ENCODE data around the gene CNIH2. TPM values are rescaled to one million over a fixed set of nuclear protein-coding genes. Genes with fewer than 3 reads are reported as not detected.

CNIH2 gene
- total RNA-seq, 1 experiment from 2014 or later: 5.8 TPM

DNA sequence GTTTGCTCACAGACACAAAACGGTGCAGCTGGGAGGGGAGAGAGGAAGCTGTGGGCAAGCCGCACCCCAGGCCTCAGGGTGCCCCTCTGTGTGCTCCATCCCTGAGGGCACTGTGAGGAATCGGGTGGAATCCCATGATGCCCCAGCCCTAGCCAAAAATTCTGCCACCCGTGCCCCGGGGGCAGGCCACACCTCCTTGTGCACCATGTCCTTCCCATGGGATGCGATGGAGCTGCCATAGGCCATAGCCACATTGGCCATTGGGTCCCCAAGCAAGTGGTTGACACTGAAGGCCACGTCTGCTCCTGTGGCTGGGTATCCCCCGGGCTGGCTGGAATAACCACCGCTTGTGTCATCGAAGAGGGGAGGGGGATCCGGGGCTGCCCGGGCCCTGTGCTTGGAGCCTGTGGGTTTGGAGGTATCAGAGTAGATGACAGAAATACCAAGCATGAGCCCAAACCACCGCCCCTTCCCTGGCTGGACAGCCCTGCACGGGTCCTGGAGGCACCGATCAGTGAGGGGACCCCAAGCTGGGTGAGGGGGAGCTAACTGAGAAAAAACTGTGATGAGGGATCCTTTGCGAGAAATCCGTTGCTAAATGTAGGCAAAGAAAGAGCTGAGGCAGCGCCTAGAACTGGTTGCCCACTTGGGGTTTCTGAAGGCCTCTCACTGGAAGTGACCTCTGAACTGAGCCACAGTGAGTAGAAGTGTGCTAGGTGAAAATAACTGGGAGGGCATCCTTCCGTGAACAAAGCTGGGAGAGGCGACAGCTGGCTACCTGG, 10.1 kb downstream of the CNIH2 start:
- peaks cover 4% of the 10 kb centered on the region; the same call in 1 of the 2 replicates for H3K4me1 ChIP-seq
- DNase-seq: no peak
- peak overlapping the region; percentile 37; the same call in 1 of the 2 replicates for H3K27ac ChIP-seq
- H3K9me3 ChIP-seq (replicated peaks): no peaks in the 10 kb centered on the region
- no peaks in the 10 kb centered on the region for H3K36me3 ChIP-seq
- H3K27me3 ChIP-seq: no peaks in the 10 kb centered on the region
- peak overlapping the region; percentile 84 for H3K4me3 ChIP-seq

GRCh38 chr11:66288671-66289547, 10.9 kb downstream of the CNIH2 start, which contains the start of gene YIF1A:
YIF1A (minus strand) TSS chr11:66289143; CDS start chr11:66288985, 158 bp downstream.
- Histone ChIP-seq H3K9me3 (replicated peaks) (no peaks in the 10 kb centered on the region), H3K4me3 (peak within 1 kb of the TSS; percentile 84), H3K27ac (peak within 1 kb of the TSS; percentile 37; the same call in 1 of the 2 replicates), H3K4me1 (peaks cover 4% of the 10 kb centered on the region; the same call in 1 of the 2 replicates), H3K36me3 (no peaks in the 10 kb centered on the region), H3K27me3 (no peaks in the 10 kb centered on the region)
- peak; percentile 98 for DNase-seq

DNA sequence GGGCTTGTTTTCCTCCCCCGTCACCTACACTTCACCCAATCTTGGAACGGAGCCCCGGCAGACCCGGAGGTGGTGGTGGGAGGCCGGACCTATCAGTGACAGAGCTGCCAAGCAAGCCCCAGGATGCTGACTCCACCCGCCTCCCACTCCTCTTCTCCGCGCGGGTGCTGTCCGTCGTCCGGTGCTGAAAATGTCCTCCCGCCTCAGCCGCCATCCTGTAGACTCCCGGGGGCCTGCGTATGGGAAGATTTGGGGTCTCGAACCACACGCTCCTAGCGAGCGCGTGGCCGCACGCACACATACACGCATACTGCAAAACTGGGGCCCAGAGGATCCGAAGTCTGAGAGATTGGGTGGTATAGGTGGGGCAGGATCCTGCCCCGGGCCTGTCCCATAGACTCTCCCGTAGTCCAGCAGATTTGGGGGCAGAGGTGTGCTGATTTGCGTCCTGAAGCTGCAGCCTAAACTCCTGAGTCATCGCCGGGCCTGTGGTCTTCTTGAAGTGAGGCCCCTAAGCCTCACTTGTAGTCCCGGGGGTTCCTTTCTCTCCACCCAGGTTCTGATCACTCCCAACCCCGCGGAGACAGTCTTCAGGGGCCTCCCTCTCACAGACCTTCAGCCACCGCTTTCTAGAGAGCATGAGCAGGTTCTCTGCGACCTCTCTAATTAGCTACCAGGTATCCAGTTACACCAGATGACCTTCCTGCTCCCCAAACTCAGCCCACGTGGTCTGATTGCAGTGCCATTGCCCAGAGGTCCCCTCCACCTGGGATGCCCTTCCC, 11.8 kb downstream of the CNIH2 start:
- H3K4me1 ChIP-seq: peaks cover 4% of the 10 kb centered on the region; the same call in 1 of the 2 replicates
- DNase-seq: peak; percentile 86 to 87
- H3K27me3 ChIP-seq: no peaks in the 10 kb centered on the region
- no peaks in the 10 kb centered on the region for H3K9me3 ChIP-seq (replicated peaks)
- H3K27ac ChIP-seq: no peak overlapping the region
- H3K4me3 ChIP-seq: peak overlapping the region; percentile 84
- H3K36me3 ChIP-seq: no peaks in the 10 kb centered on the region

DNA sequence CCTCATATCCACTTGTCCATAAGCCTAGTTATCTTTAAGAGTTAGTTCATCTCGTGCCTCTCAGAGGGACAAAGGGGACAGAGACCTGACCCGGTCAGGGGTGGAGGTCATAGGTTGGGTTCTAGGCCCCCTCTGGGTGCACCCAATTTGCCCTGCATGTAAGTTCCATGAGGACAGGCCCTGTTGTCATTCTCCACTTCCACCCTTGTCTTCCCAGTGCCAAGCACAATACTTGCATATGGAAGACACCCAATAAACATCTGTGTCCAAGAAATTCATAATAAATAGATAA, 12.3 kb downstream of the CNIH2 start:
- Histone ChIP-seq H3K36me3 (no peaks in the 10 kb centered on the region), H3K9me3 (replicated peaks) (no peaks in the 10 kb centered on the region), H3K4me3 (no peak overlapping the region; the same call in 1 of the 2 replicates), H3K27me3 (no peaks in the 10 kb centered on the region), H3K27ac (no peak overlapping the region), H3K4me1 (peaks cover 4% of the 10 kb centered on the region; the same call in 1 of the 2 replicates)
- no peak for DNase-seq

DNA sequence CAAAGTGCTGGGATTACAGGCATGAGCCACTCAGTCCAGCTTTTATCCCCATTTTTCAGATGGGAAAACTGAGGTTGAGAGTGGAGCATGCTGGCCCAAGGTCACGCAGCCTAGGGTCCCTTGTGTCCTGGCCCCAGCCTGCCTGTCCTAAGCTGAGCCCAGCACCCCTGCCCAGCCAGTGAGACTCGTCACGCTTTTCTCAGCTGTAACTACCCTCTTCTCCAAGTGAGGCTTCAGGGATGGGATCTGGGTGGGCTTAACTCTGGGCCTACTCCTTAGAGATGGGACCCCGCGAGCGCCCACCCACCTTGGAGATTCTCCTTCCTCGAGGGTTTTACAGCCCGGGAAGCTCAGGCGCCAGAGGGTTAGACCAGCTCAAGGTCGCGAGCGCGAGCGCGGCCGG, 13.3 kb downstream of the CNIH2 start:
- H3K36me3 ChIP-seq: no peaks in the 10 kb centered on the region
- no peak for DNase-seq
- H3K4me3 ChIP-seq: no peak overlapping the region
- no peaks in the 10 kb centered on the region for H3K27me3 ChIP-seq
- peaks cover 4% of the 10 kb centered on the region; the same call in 1 of the 2 replicates for H3K4me1 ChIP-seq
- no peaks in the 10 kb centered on the region for H3K9me3 ChIP-seq (replicated peaks)
- no peak overlapping the region for H3K27ac ChIP-seq

- Histone ChIP-seq H3K36me3 (no peaks in the 10 kb centered on the region), H3K4me1 (peaks cover 4% of the 10 kb centered on the region; the same call in 1 of the 2 replicates), H3K27ac (no peak within 1 kb of the TSS), H3K4me3 (no peak within 1 kb of the TSS), H3K9me3 (replicated peaks) (no peaks in the 10 kb centered on the region), H3K27me3 (no peaks in the 10 kb centered on the region)
- no peak for DNase-seq
Observed at GRCh38 chr11:66291706-66292542, 13.9 kb downstream of the CNIH2 start, which contains the start of gene TMEM151A. TMEM151A (plus strand) TSS chr11:66291894; CDS start chr11:66292014, 120 bp downstream.

- Histone ChIP-seq H3K9me3 (replicated peaks) (no peaks in the 10 kb centered on the region), H3K27me3 (no peaks in the 10 kb centered on the region), H3K4me1 (peaks cover 4% of the 10 kb centered on the region; the same call in 1 of the 2 replicates), H3K4me3 (no peak overlapping the region), H3K36me3 (no peaks in the 10 kb centered on the region), H3K27ac (no peak overlapping the region)
- DNase-seq: no peak
Observed at GRCh38 chr11:66292543-66293332, 14.8 kb downstream of the CNIH2 start.

DNA sequence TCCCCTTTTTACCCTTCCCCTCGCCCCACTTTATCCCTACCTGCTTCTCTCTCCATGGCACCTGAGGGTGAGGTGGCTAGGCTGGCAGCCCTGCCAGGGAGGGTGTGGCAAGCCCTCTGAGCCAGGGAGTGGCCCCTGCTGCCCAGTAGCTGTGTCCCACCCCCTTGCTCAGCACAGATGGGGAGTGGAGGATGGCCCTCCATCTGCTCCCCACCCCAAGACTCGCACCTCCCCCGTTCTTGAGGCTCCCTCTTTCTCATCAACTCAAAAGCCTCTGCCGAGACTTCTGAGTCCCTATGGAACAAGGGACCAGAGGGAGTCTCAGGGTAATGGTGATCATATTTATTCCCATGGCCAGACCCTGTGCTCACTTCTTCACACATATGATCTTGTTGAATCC, 15.4 kb downstream of the CNIH2 start:
- no peaks in the 10 kb centered on the region for H3K9me3 ChIP-seq (replicated peaks)
- no peaks in the 10 kb centered on the region; the same call in 1 of the 2 replicates for H3K4me1 ChIP-seq
- DNase-seq: no peak
- no peak overlapping the region for H3K4me3 ChIP-seq
- no peaks in the 10 kb centered on the region for H3K27me3 ChIP-seq
- H3K36me3 ChIP-seq: no peaks in the 10 kb centered on the region
- no peak overlapping the region for H3K27ac ChIP-seq

GRCh38 chr11:66293777-66294625, 16.0 kb downstream of the CNIH2 start:
- Histone ChIP-seq H3K27me3 (no peaks in the 10 kb centered on the region), H3K9me3 (replicated peaks) (no peaks in the 10 kb centered on the region), H3K27ac (no peak overlapping the region), H3K4me3 (no peak overlapping the region), H3K4me1 (no peaks in the 10 kb centered on the region; the same call in 1 of the 2 replicates), H3K36me3 (no peaks in the 10 kb centered on the region)
- no peak for DNase-seq

DNA sequence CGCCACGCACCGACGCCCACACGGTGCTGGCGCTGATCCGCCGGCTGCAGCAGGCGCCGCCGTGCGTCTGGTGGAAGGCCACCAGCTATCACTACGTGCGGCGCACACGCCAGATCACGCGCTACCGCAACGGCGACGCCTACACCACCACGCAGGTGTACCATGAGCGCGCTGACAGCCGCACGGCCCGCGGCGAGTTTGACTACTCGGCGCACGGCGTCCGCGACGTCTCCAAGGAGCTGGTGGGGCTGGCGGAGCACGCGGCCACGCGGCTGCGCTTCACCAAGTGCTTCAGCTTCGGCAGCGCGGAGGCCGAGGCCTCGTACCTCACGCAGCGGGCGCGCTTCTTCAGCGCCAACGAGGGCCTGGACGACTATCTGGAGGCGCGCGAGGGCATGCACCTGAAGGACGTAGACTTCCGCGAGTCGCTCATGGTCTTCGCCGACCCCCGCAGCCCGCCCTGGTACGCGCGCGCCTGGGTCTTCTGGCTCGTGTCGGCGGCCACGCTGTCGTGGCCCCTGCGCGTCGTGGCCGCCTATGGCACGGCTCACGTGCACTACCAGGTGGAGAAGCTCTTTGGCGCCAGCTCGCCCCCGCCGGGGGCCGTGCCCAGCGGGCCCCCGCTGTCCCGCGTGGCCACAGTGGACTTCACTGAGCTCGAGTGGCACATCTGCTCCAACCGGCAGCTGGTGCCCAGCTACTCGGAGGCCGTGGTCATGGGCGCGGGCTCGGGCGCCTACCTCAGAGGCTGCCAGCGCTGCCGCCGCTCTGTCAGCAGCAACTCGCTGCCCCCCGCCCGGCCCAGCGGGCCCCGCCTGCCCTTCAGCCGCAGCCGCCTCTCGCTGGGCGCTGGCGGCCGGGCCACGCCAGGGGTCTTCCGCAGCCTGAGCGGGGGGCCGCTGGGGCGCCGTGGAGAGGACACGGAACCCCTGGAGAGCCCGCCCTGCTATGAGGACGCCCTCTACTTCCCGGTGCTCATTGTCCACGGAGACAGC, 16.9 kb downstream of the CNIH2 start:
- Histone ChIP-seq H3K9me3 (replicated peaks) (no peaks in the 10 kb centered on the region), H3K36me3 (no peaks in the 10 kb centered on the region), H3K27me3 (no peaks in the 10 kb centered on the region), H3K27ac (no peak overlapping the region), H3K4me3 (no peak overlapping the region), H3K4me1 (no peaks in the 10 kb centered on the region; the same call in 1 of the 2 replicates)
- DNase-seq: no peak

- Histone ChIP-seq H3K9me3 (replicated peaks) (no peaks in the 10 kb centered on the region), H3K36me3 (no peaks in the 10 kb centered on the region), H3K4me3 (no peak overlapping the region), H3K4me1 (no peaks in the 10 kb centered on the region), H3K27ac (no peak overlapping the region), H3K27me3 (no peaks in the 10 kb centered on the region)
- DNase-seq: no peak
Observed at GRCh38 chr11:66297610-66298009, 19.6 kb downstream of the CNIH2 start.

Measured in SJCRH30 (cell line).